ENCODE data around the gene CD44. TPM values are rescaled to one million over a fixed set of nuclear protein-coding genes. Genes with fewer than 3 reads are reported as not detected.

Gene CD44
- total RNA-seq, 1 experiment from 2014 or later, result 6.1 TPM

DNA sequence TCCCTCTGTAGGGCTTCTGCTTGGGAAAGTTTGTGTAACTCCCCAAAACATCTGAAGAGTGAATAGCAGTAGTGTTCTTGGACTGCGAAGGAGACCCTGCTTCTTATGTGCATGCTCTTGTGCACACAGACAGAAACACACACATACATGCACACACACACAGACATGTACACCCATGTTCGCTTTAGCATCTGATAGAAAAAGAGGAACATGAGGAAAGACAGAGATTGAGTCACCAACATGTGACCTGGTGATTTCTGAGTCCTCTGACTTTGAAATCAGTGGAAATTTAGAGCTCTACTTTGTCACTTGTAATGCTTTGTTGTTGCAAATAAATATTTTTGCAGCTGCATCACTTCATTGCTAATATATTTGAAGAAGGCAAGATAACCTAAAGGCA lies 23.8 kb downstream of the CD44 start:
- TF ChIP-seq, protein P1, sequence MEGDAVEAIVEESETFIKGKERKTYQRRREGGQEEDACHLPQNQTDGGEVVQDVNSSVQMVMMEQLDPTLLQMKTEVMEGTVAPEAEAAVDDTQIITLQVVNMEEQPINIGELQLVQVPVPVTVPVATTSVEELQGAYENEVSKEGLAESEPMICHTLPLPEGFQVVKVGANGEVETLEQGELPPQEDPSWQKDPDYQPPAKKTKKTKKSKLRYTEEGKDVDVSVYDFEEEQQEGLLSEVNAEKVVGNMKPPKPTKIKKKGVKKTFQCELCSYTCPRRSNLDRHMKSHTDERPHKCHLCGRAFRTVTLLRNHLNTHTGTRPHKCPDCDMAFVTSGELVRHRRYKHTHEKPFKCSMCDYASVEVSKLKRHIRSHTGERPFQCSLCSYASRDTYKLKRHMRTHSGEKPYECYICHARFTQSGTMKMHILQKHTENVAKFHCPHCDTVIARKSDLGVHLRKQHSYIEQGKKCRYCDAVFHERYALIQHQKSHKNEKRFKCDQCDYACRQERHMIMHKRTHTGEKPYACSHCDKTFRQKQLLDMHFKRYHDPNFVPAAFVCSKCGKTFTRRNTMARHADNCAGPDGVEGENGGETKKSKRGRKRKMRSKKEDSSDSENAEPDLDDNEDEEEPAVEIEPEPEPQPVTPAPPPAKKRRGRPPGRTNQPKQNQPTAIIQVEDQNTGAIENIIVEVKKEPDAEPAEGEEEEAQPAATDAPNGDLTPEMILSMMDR (conservative IDR thresholded peaks at IDR 0.05), result no peak
- H3K9ac ChIP-seq (ENCODE audit: extremely low read depth, insufficient read length, low read length), result no peak overlapping the region
- no CpG with 5 or more reads among the region's 2 CpGs for WGBS (ENCODE audit: extremely low coverage, insufficient read length, low lambda C conversion rate)
- no peak overlapping the region for H4K5ac ChIP-seq (ENCODE audit: insufficient read length, low read depth, low read length)
- DNase-seq, result no peak
- no peak overlapping the region for H3K27ac ChIP-seq (ENCODE audit: insufficient read length, low read depth, low read length)
- no peak overlapping the region for H2BK20ac ChIP-seq (ENCODE audit: low read depth, low read length, poor library complexity, severe bottlenecking)
- no peak overlapping the region for H2BK120ac ChIP-seq (ENCODE audit: low read depth, low read length, poor library complexity, severe bottlenecking)
- H3K23me2 ChIP-seq (ENCODE audit: insufficient read length, low read depth, low read length, poor library complexity, severe bottlenecking), result no peaks in the 10 kb centered on the region
- Mint-ChIP-seq H3K27ac (no peak overlapping the region), H3K4me3 (no peak overlapping the region), H3K27me3 (ENCODE audit: low read depth) (peaks cover 1% of the 10 kb centered on the region; the same call in 1 of the 2 replicates), H3K9me3 (no peaks in the 10 kb centered on the region), H3K4me1 (peaks cover 25 to 26% of the 10 kb centered on the region in 2 experiments), H3K36me3 (ENCODE audit: insufficient read depth in 1 of 3, low read depth in 3 of 3) (no peaks in the 10 kb centered on the region)
- H3K79me1 ChIP-seq (ENCODE audit: insufficient read depth, low read depth, low read length, poor library complexity, severe bottlenecking), result no peaks in the 10 kb centered on the region
- H3K23ac ChIP-seq (ENCODE audit: insufficient read length, low read depth, low read length), result no peak overlapping the region
- H3K4me2 ChIP-seq (ENCODE audit: insufficient read depth, insufficient read length, low read length), result no peak overlapping the region
- H2AFZ ChIP-seq (ENCODE audit: low read length), result no peak overlapping the region
- no peak overlapping the region for H4K8ac ChIP-seq (replicated peaks; ENCODE audit: insufficient read length, low read depth, low read length)
- H3K56ac ChIP-seq (ENCODE audit: insufficient read length, low read depth, low read length), result no peak overlapping the region
- no peaks in the 10 kb centered on the region for H3K27me3 ChIP-seq (ENCODE audit: insufficient read depth, low read length)
- no peaks in the 10 kb centered on the region for H3K79me2 ChIP-seq (ENCODE audit: insufficient read depth, low read length)
- H3T11ph ChIP-seq (ENCODE audit: low read length), result no peak overlapping the region
- no peak overlapping the region for H2BK5ac ChIP-seq (ENCODE audit: insufficient read length, low read length)
- no peak overlapping the region for H3K14ac ChIP-seq (ENCODE audit: insufficient read depth, low read length)
- no peak overlapping the region for H4K91ac ChIP-seq (ENCODE audit: insufficient read length, low read depth, low read length)
- no peak overlapping the region for H2AK5ac ChIP-seq (ENCODE audit: insufficient read length, low read length)
- H3K9me3 ChIP-seq (ENCODE audit: control insufficient read depth, low read depth, low read length), result no peaks in the 10 kb centered on the region
- H2BK15ac ChIP-seq (ENCODE audit: low read depth, low read length), result no peak overlapping the region
- H4K20me1 ChIP-seq (ENCODE audit: control insufficient read depth, insufficient read depth, insufficient read length), result no peaks in the 10 kb centered on the region
- peaks cover 10% of the 10 kb centered on the region for H3K4me1 ChIP-seq (ENCODE audit: insufficient read depth, low read length)
- H3K18ac ChIP-seq (ENCODE audit: insufficient read length, low read depth, low read length), result no peak overlapping the region
- no peak overlapping the region for H3K4ac ChIP-seq (ENCODE audit: low read depth, low read length)
- H2BK12ac ChIP-seq (ENCODE audit: insufficient read length, low read depth, low read length), result no peak overlapping the region
